Vagina (tissue), 2 donors: ENCODE measurements around the gene POMT2.

Source experiments
- CTCF ChIP-seq, 3 experiments: fragments of 450-650 bp in 2 of 3; fragments of 200-600 bp in 1 of 3; sonication (generic) in 1 of 3; IDR thresholded peaks; one replicate each; pipeline ENCODE4 v1.5.1; 2017 to 2019; ENCODE audit warnings: antibody characterized with exemption in 3 of 3, mild to moderate bottlenecking in 2 of 3, moderate library complexity in 2 of 3
- POLR2A ChIP-seq, 2 donors: fragments of 450-650 bp; IDR thresholded peaks; one replicate each; pipeline ENCODE4 v1.6.1; 2017; ENCODE audit warnings: antibody characterized with exemption in 2 of 2, mild to moderate bottlenecking in 2 of 2, moderate library complexity in 2 of 2
- POLR2AphosphoS5 ChIP-seq, 2 donors: sonication (generic); formaldehyde crosslinking; IDR thresholded peaks; one replicate each; pipeline ENCODE4 v1.9.0; 2017; ENCODE audit warnings: antibody characterized with exemption in 2 of 2, mild to moderate bottlenecking in 2 of 2, low read depth in 1 of 2; ENCODE audit not compliant: insufficient read depth in 1 of 2

- TF ChIP-seq CTCF (IDR thresholded peaks at IDR 0.05) (no peak), POLR2AphosphoS5 (IDR thresholded peaks at IDR 0.05; ENCODE audit: insufficient read depth in 1 of 2, low read depth in 1 of 2) (no peak), POLR2A (IDR thresholded peaks at IDR 0.05) (no peak)
These were observed 36.2 kb upstream of the POMT2 start for GRCh38 chr14:77356899-77357298.
